Measurements from ENCODE around the gene SKI. TPM values are rescaled to one million over a fixed set of nuclear protein-coding genes. Genes with fewer than 3 reads are reported as not detected.

SKI gene
- total RNA-seq, result 36.0 and 46.5 TPM in 2 replicates

DNA sequence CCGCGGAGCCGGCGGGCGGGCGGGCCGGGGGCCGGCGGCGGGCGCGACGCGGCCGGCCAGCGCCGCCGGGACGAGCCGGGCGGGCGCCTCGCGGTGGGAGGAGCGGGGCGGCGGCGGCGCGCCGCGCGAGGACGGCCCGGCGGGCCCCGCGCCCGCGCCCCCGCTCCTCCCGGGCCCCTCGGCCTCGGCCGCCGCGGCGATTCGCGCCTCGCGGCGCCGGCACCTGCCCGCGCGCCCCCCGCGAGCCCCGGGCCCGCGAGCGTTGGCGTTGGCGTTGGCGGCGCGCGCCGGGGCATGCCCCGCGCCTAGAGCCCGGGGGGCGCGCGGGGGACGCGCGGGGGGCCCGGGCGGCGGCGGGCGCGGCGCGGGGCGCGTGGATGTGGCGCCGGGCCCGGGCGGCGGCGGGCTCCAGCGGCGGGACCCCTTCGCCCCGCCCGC lies at the start of gene SKI:
SKI (plus strand) TSS at position 163 of the 438 bp plus-strand sequence. CDS start 448 bp downstream, outside the sequence.

GRCh38 chr1:2194319-2194897 lies 33.7 kb upstream of the SKI start, which contains the start of gene FAAP20:
Gene FAAP20 (minus strand): TSS chr1:2194772. CDS start chr1:2194749, 23 bp downstream.

Other genes starting within 250 kb of the SKI start
- under 0.01 TPM in 1 of 2 replicates, not detected in the other for gene CFAP74, start 224.5 kb upstream of the SKI start, total RNA-seq
- gene GABRD, start 209.0 kb upstream of the SKI start, total RNA-seq, result not detected in 2 replicates
- 18.7 and 36.4 TPM in 2 replicates for gene PRKCZ, start 177.9 kb upstream of the SKI start, total RNA-seq
- gene FAAP20, start 33.5 kb upstream of the SKI start, total RNA-seq, result 53.6 and 76.1 TPM in 2 replicates
- 2.8 and 8.6 TPM in 2 replicates for gene MORN1, start 163.2 kb downstream of the SKI start, total RNA-seq
- 56.7 and 64.4 TPM in 2 replicates for gene RER1, start 163.5 kb downstream of the SKI start, total RNA-seq
- 45.3 and 46.5 TPM in 2 replicates for gene PEX10, start 184.2 kb downstream of the SKI start, total RNA-seq
- gene PLCH2, start 248.0 kb downstream of the SKI start, total RNA-seq, result 0.38 TPM in 1 of 2 replicates, not detected in the other